ENCODE measurements around the gene ESR1. TPM values are rescaled to one million over a fixed set of nuclear protein-coding genes. Genes with fewer than 3 reads are reported as not detected.
"Not testable (repeated sequence)": the region's sequence is repeated elsewhere in the genome, so short reads cannot be mapped to it uniquely, and the experiment has no call there.

Gene ESR1
- total and polyA plus RNA-seq, 4 donors, result 0.05 to 16.1 (median 6.3) TPM

- H3K36me3 ChIP-seq (ENCODE audit: control insufficient read depth in 4 of 4, insufficient read depth in 3 of 4, low read depth in 1 of 4, low read length in 3 of 4), result peaks cover 0 to 9% (median 3%) of the 10 kb centered on the region in 4 donors
- peaks cover 0 to 3% (median 0%) of the 10 kb centered on the region in 4 donors for H3K4me1 ChIP-seq (ENCODE audit: control insufficient read depth in 4 of 4, insufficient read depth in 4 of 4, low read length in 3 of 4)
- no peaks in the 10 kb centered on the region for H3K27me3 ChIP-seq (ENCODE audit: control insufficient read depth in 4 of 4, insufficient read depth in 4 of 4, low read length in 3 of 4)
- peaks cover 0 to 4% (median 0%) of the 10 kb centered on the region in 4 donors for H3K9me3 ChIP-seq (ENCODE audit: control insufficient read depth in 4 of 4, low read length in 3 of 4)
- TF ChIP-seq ATF3 (IDR thresholded peaks at IDR 0.05), result no peak
- TF ChIP-seq FOXA1 (IDR thresholded peaks at IDR 0.05), result no peak
- TF ChIP-seq, protein P1, sequence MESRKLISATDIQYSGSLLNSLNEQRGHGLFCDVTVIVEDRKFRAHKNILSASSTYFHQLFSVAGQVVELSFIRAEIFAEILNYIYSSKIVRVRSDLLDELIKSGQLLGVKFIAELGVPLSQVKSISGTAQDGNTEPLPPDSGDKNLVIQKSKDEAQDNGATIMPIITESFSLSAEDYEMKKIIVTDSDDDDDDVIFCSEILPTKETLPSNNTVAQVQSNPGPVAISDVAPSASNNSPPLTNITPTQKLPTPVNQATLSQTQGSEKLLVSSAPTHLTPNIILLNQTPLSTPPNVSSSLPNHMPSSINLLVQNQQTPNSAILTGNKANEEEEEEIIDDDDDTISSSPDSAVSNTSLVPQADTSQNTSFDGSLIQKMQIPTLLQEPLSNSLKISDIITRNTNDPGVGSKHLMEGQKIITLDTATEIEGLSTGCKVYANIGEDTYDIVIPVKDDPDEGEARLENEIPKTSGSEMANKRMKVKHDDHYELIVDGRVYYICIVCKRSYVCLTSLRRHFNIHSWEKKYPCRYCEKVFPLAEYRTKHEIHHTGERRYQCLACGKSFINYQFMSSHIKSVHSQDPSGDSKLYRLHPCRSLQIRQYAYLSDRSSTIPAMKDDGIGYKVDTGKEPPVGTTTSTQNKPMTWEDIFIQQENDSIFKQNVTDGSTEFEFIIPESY (IDR thresholded peaks at IDR 0.05), result no peak
- no peak for TF ChIP-seq FOXA2 (IDR thresholded peaks at IDR 0.05)
- TF ChIP-seq NR2F2 (IDR thresholded peaks at IDR 0.05), result no peak
- peak overlapping the region in 1 of 3 donors; percentile 13 for H3K4me3 ChIP-seq (ENCODE audit: low read depth in 1 of 3, low read length in 3 of 3)
- WGBS, result 8% methylated on average over 1 of the region's 1 CpG
- H3K27ac ChIP-seq (ENCODE audit: low read depth in 1 of 2, low read length in 2 of 2), result no peak overlapping the region
- no peak for DNase-seq (ENCODE audit: low spot score)
- H3K9ac ChIP-seq (ENCODE audit: low read depth in 1 of 2, low read length in 2 of 2), result no peak overlapping the region
These were observed 218.8 kb downstream of the ESR1 start for GRCh38 chr6:152026291-152026690.

- not testable (repeated sequence) for H3K9me3 ChIP-seq (ENCODE audit: control insufficient read depth in 4 of 4, low read length in 3 of 4); DNase-seq (ENCODE audit: low spot score)
- 97% methylated on average over 6 of the region's 6 CpGs for WGBS
These were observed 219.3 kb downstream of the ESR1 start for GRCh38 chr6:152026744-152027143.

GRCh38 chr6:152033765-152034164, 226.3 kb downstream of the ESR1 start:
- not testable (repeated sequence) for H3K36me3 ChIP-seq (ENCODE audit: control insufficient read depth in 4 of 4, insufficient read depth in 3 of 4, low read depth in 1 of 4, low read length in 3 of 4); H3K9ac ChIP-seq (ENCODE audit: low read depth in 1 of 2, low read length in 2 of 2); H3K27me3 ChIP-seq (ENCODE audit: control insufficient read depth in 4 of 4, insufficient read depth in 4 of 4, low read length in 3 of 4); H3K9me3 ChIP-seq (ENCODE audit: control insufficient read depth in 4 of 4, low read length in 3 of 4); H3K4me3 ChIP-seq (ENCODE audit: low read depth in 1 of 3, low read length in 3 of 3); H3K4me1 ChIP-seq (ENCODE audit: control insufficient read depth in 4 of 4, insufficient read depth in 4 of 4, low read length in 3 of 4); H3K27ac ChIP-seq (ENCODE audit: low read depth in 1 of 2, low read length in 2 of 2); DNase-seq (ENCODE audit: low spot score)
- 95% methylated on average over 4 of the region's 4 CpGs for WGBS

More at GRCh38 chr6:152026744-152027143, 219.3 kb downstream of the ESR1 start:
- H3K27ac ChIP-seq (ENCODE audit: low read depth in 1 of 2, low read length in 2 of 2); H3K4me3 ChIP-seq (ENCODE audit: low read depth in 1 of 3, low read length in 3 of 3); H3K9ac ChIP-seq (ENCODE audit: low read depth in 1 of 2, low read length in 2 of 2); H3K36me3 ChIP-seq (ENCODE audit: control insufficient read depth in 4 of 4, insufficient read depth in 3 of 4, low read depth in 1 of 4, low read length in 3 of 4); H3K4me1 ChIP-seq (ENCODE audit: control insufficient read depth in 4 of 4, insufficient read depth in 4 of 4, low read length in 3 of 4); H3K27me3 ChIP-seq (ENCODE audit: control insufficient read depth in 4 of 4, insufficient read depth in 4 of 4, low read length in 3 of 4): not testable (repeated sequence)

DNA sequence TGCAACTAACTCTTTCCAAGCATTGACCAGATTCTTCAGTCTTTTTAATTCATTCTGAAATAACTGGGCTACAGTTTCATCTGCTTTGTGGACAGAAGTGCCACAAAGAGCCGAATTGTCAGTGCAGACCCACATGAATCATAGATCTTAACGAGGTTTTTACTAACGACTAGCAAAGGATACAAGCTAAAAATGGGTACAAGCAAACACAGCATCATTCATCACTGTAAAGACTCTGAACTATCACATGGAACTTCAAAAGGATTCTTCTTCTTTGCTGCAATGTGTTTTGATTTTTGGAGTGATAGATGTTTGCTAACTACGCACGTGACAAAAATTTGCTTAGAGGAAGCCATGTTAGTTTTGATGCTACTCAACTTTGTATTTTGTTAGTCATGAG, 227.1 kb downstream of the ESR1 start:
- 85% methylated on average over 5 of the region's 5 CpGs for WGBS
- Histone ChIP-seq H3K27ac (ENCODE audit: low read depth in 1 of 2, low read length in 2 of 2) (no peak overlapping the region), H3K9me3 (ENCODE audit: control insufficient read depth in 4 of 4, low read length in 3 of 4) (no peaks in the 10 kb centered on the region), H3K27me3 (ENCODE audit: control insufficient read depth in 4 of 4, insufficient read depth in 4 of 4, low read length in 3 of 4) (no peaks in the 10 kb centered on the region), H3K9ac (ENCODE audit: low read depth in 1 of 2, low read length in 2 of 2) (no peak overlapping the region), H3K4me3 (ENCODE audit: low read depth in 1 of 3, low read length in 3 of 3) (no peak overlapping the region), H3K36me3 (ENCODE audit: control insufficient read depth in 4 of 4, insufficient read depth in 3 of 4, low read depth in 1 of 4, low read length in 3 of 4) (peaks cover 0 to 2% (median 0%) of the 10 kb centered on the region in 4 donors), H3K4me1 (ENCODE audit: control insufficient read depth in 4 of 4, insufficient read depth in 4 of 4, low read length in 3 of 4) (no peaks in the 10 kb centered on the region)
- no peak for DNase-seq (ENCODE audit: low spot score)
- no peak for TF ChIP-seq SP1 (IDR thresholded peaks at IDR 0.05)
- TF ChIP-seq MAX (IDR thresholded peaks at IDR 0.05), result no peak
- TF ChIP-seq RAD21 (IDR thresholded peaks at IDR 0.05), result no peak
- TF ChIP-seq YY1 (IDR thresholded peaks at IDR 0.05), result no peak
- TF ChIP-seq, protein P1 (IDR thresholded peaks at IDR 0.05), result no peak
- no peak for TF ChIP-seq REST (IDR thresholded peaks at IDR 0.05)
- TF ChIP-seq FOXA1 (IDR thresholded peaks at IDR 0.05), result no peak
- TF ChIP-seq RXRA (IDR thresholded peaks at IDR 0.05), result no peak
- no peak for TF ChIP-seq FOXA2 (IDR thresholded peaks at IDR 0.05)
- TF ChIP-seq JUND (IDR thresholded peaks at IDR 0.05), result no peak
- no peak for TF ChIP-seq NR2F2 (IDR thresholded peaks at IDR 0.05)
- no peak for TF ChIP-seq HNF4G (IDR thresholded peaks at IDR 0.05)
- TF ChIP-seq HNF4A (conservative IDR thresholded peaks at IDR 0.05), result no peak
- no peak for TF ChIP-seq TAF1 (conservative IDR thresholded peaks at IDR 0.05)
- no peak for TF ChIP-seq ATF3 (IDR thresholded peaks at IDR 0.05)
- TF ChIP-seq EGR1 (IDR thresholded peaks at IDR 0.05; ENCODE audit: low read depth in 2 of 2), result no peak
